ENCODE measurements around the gene NPL. TPM values are rescaled to one million over a fixed set of nuclear protein-coding genes. Genes with fewer than 3 reads are reported as not detected.
A peak's percentile ranks its signal among the peaks of the same experiment; 100 is the strongest.

NPL gene
- total RNA-seq, 1 donor from 2014 or later = 4.8 TPM

DNA sequence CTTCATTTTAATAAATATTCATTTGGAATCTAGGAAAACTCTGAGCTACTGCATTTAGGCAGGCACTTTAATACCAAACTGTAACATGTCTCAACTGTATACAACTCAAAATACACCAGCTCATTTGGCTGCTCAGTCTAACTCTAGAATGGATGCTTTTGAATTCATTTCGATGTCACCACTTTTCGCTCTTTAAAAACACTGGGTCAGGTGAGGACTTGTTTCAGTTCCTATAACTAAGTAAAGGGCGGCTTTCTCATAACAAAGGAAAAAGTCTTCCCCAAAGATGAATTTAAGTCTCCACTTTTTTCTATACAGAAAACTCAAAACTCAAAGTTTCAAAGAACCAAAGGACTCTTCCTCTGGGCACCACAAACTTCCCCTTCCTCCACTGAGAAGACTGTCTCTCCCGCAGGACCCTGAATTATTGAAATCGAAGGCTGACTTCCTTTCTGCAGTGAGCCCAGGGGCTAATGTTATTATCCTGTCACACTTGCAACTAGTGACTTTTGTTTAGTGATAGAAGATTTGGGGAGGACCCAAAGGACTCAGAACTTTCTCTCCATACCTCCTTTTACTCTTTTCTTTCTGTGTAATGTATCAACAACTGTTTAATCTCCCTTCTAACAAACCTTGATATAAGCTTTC lies 39.8 kb downstream of the NPL start:
- no peaks in the 10 kb centered on the region for H3K27me3 Mint-ChIP-seq (ENCODE audit: unreplicated experiment)
- DNase-seq (ENCODE audit: low spot score) = no peak
- no peak overlapping the region for H3K4me3 Mint-ChIP-seq (ENCODE audit: unreplicated experiment)
- peaks cover 12% of the 10 kb centered on the region for H3K4me1 Mint-ChIP-seq (ENCODE audit: unreplicated experiment)
- TF ChIP-seq, protein P1, sequence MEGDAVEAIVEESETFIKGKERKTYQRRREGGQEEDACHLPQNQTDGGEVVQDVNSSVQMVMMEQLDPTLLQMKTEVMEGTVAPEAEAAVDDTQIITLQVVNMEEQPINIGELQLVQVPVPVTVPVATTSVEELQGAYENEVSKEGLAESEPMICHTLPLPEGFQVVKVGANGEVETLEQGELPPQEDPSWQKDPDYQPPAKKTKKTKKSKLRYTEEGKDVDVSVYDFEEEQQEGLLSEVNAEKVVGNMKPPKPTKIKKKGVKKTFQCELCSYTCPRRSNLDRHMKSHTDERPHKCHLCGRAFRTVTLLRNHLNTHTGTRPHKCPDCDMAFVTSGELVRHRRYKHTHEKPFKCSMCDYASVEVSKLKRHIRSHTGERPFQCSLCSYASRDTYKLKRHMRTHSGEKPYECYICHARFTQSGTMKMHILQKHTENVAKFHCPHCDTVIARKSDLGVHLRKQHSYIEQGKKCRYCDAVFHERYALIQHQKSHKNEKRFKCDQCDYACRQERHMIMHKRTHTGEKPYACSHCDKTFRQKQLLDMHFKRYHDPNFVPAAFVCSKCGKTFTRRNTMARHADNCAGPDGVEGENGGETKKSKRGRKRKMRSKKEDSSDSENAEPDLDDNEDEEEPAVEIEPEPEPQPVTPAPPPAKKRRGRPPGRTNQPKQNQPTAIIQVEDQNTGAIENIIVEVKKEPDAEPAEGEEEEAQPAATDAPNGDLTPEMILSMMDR (IDR thresholded peaks at IDR 0.05; ENCODE audit: unreplicated experiment) = no peak
- no peaks in the 10 kb centered on the region for H3K36me3 Mint-ChIP-seq (ENCODE audit: low read depth, unreplicated experiment)
- H3K9me3 Mint-ChIP-seq (ENCODE audit: unreplicated experiment) = no peaks in the 10 kb centered on the region
- peak overlapping the region; percentile 6 for H3K27ac Mint-ChIP-seq (ENCODE audit: unreplicated experiment)

- no peak for DNase-seq (ENCODE audit: low spot score)
- no peak overlapping the region for H3K4me3 Mint-ChIP-seq (ENCODE audit: unreplicated experiment)
- peaks cover 1% of the 10 kb centered on the region for H3K27me3 Mint-ChIP-seq (ENCODE audit: unreplicated experiment)
These were observed 43.7 kb downstream of the NPL start for GRCh38 chr1:182833271-182833670.

DNA sequence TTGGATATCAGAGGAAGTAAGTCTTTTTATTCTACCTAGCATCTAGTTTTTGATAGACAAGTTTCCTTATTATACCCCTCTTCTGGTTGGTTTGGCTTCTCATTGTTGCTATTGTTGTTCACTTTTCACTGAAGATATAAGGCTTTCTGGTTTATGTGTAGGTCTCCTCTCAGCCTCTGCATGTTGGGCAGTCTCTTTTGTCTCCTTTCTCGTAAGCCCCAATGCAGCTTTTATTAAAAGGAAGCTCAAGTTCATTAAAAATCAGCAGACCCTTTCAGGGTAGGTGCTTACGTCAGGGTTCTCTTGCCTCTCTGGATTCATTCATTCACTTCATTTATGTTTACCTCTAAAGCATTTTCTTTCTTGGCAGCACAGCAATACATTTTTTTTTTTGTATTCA lies 44.8 kb downstream of the NPL start:
- Mint-ChIP-seq H3K4me3 (ENCODE audit: unreplicated experiment) (no peak overlapping the region), H3K9me3 (ENCODE audit: unreplicated experiment) (no peaks in the 10 kb centered on the region), H3K36me3 (ENCODE audit: low read depth, unreplicated experiment) (peaks cover 4% of the 10 kb centered on the region), H3K27me3 (ENCODE audit: unreplicated experiment) (peaks cover 1% of the 10 kb centered on the region), H3K27ac (ENCODE audit: unreplicated experiment) (no peak overlapping the region), H3K4me1 (ENCODE audit: unreplicated experiment) (peaks cover 21% of the 10 kb centered on the region)
- TF ChIP-seq, protein P1 (IDR thresholded peaks at IDR 0.05; ENCODE audit: unreplicated experiment) = no peak
- DNase-seq (ENCODE audit: low spot score) = no peak

More at GRCh38 chr1:182833271-182833670, 43.7 kb downstream of the NPL start:
- no peaks in the 10 kb centered on the region for H3K36me3 Mint-ChIP-seq (ENCODE audit: low read depth, unreplicated experiment)
- H3K4me1 Mint-ChIP-seq (ENCODE audit: unreplicated experiment) = peaks cover 18% of the 10 kb centered on the region
- TF ChIP-seq, protein P1 (IDR thresholded peaks at IDR 0.05; ENCODE audit: unreplicated experiment) = no peak
- no peaks in the 10 kb centered on the region for H3K9me3 Mint-ChIP-seq (ENCODE audit: unreplicated experiment)
- no peak overlapping the region for H3K27ac Mint-ChIP-seq (ENCODE audit: unreplicated experiment)

DNA sequence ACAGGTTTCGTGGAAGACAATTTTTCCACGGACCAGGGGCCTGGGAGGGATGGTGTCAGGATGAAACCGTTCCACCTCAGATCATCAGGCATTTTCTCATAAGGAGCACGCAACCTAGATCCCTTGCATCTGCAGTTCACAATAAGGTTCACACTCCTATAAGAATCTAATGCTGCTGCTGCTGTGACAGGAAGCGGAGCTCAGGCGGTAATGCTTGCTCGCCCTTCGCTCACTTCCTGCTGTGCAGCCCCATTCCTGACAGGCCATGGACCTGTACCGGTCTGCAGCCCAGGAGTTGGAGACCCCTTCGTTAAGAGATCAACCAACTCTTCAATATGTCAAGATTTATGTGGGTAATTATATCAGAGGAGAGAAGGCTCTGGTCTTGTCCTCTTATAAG lies 46.2 kb downstream of the NPL start:
- Mint-ChIP-seq H3K27me3 (ENCODE audit: unreplicated experiment) (peaks cover 9% of the 10 kb centered on the region), H3K9me3 (ENCODE audit: unreplicated experiment) (no peaks in the 10 kb centered on the region), H3K4me1 (ENCODE audit: unreplicated experiment) (peaks cover 19% of the 10 kb centered on the region), H3K27ac (ENCODE audit: unreplicated experiment) (no peak overlapping the region), H3K36me3 (ENCODE audit: low read depth, unreplicated experiment) (peaks cover 7% of the 10 kb centered on the region), H3K4me3 (ENCODE audit: unreplicated experiment) (no peak overlapping the region)
- DNase-seq (ENCODE audit: low spot score) = no peak
- TF ChIP-seq, protein P1 (IDR thresholded peaks at IDR 0.05; ENCODE audit: unreplicated experiment) = no peak

GRCh38 chr1:182839209-182840066 lies 49.9 kb downstream of the NPL start, which contains the start of gene DHX9:
TSS of gene DHX9 (plus strand) at chr1:182839347. CDS start at chr1:182842567, 3,220 bp downstream.
- H3K4me1 Mint-ChIP-seq (ENCODE audit: unreplicated experiment) = peaks cover 34% of the 10 kb centered on the region
- H3K4me3 Mint-ChIP-seq (ENCODE audit: unreplicated experiment) = peak within 1 kb of the TSS; percentile 100
- no peaks in the 10 kb centered on the region for H3K9me3 Mint-ChIP-seq (ENCODE audit: unreplicated experiment)
- H3K27me3 Mint-ChIP-seq (ENCODE audit: unreplicated experiment) = peaks cover 12% of the 10 kb centered on the region
- peak within 1 kb of the TSS; percentile 98 for H3K27ac Mint-ChIP-seq (ENCODE audit: unreplicated experiment)
- peak; percentile 97 for DNase-seq (ENCODE audit: low spot score)
- TF ChIP-seq, protein P1 (IDR thresholded peaks at IDR 0.05; ENCODE audit: unreplicated experiment) = no peak
- peaks cover 13% of the 10 kb centered on the region for H3K36me3 Mint-ChIP-seq (ENCODE audit: low read depth, unreplicated experiment)

All from endothelial cell (in vitro differentiated cells).